ENCODE measurements around the gene IFT57. TPM values are rescaled to one million over a fixed set of nuclear protein-coding genes. Genes with fewer than 3 reads are reported as not detected.

Gene IFT57
- total RNA-seq, 1 donor from 2014 or later, result 90.5 TPM

DNA sequence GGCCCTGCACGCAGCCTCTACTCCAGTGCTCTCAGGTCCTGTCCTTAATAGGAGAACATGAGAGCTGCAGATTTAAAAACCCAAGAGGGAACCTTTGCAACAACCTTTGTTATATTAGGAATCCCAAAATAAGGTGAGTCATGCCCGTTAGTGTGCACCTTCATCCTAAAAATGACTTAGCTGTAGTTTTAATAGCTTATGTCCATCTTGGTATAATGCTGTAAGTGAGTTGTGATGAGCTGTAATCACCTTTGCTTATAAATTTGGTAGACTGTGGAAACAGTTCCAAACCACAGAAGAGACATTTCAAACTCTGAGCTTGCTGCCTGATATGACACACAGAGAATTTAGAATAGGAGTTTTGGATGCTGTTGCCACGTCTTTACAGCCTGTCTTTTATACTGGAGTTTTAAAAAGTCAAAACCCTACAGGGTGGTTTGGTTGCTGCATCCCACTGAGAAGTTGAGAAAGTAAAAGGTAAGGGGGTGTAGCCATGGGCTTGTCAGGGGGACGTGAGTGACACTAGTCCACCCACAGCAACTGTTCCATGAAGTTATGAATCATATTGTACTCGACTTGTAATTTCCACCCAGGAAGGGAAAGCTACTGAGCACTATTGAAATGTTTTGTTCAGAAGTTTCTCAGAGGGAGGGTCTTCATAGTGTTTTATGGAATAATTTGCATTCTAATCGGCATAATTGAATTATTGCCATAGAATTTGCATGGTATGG lies 104.0 kb downstream of the IFT57 start:
- Mint-ChIP-seq H3K4me1 (peaks cover 7% of the 10 kb centered on the region), H3K27me3 (ENCODE audit: insufficient read depth, low read depth) (peaks cover 2% of the 10 kb centered on the region), H3K9me3 (no peaks in the 10 kb centered on the region), H3K27ac (no peak overlapping the region), H3K4me3 (no peak overlapping the region), H3K36me3 (no peaks in the 10 kb centered on the region)
- no peak overlapping the region for H3K27ac ChIP-seq
- TF ChIP-seq, protein P1, sequence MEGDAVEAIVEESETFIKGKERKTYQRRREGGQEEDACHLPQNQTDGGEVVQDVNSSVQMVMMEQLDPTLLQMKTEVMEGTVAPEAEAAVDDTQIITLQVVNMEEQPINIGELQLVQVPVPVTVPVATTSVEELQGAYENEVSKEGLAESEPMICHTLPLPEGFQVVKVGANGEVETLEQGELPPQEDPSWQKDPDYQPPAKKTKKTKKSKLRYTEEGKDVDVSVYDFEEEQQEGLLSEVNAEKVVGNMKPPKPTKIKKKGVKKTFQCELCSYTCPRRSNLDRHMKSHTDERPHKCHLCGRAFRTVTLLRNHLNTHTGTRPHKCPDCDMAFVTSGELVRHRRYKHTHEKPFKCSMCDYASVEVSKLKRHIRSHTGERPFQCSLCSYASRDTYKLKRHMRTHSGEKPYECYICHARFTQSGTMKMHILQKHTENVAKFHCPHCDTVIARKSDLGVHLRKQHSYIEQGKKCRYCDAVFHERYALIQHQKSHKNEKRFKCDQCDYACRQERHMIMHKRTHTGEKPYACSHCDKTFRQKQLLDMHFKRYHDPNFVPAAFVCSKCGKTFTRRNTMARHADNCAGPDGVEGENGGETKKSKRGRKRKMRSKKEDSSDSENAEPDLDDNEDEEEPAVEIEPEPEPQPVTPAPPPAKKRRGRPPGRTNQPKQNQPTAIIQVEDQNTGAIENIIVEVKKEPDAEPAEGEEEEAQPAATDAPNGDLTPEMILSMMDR (IDR thresholded peaks at IDR 0.05), result no peak
- TF ChIP-seq EZH2phosphoT487 (IDR thresholded peaks at IDR 0.05) (no peak), EZH2 (IDR thresholded peaks at IDR 0.05) (no peak)
- DNase-seq (ENCODE audit: low spot score), result no peak
- H3K4me2 ChIP-seq, result no peak overlapping the region
- H2AFZ ChIP-seq (replicated peaks), result no peak overlapping the region
- no peaks in the 10 kb centered on the region for H3K79me2 ChIP-seq (ENCODE audit: low read depth)
- no peak overlapping the region for H3K4me3 ChIP-seq
- H3K27me3 ChIP-seq, result no peaks in the 10 kb centered on the region
- no peak overlapping the region for H3K9ac ChIP-seq
- no peaks in the 10 kb centered on the region for H4K20me1 ChIP-seq (ENCODE audit: low read depth)
- no peaks in the 10 kb centered on the region for H3K9me3 ChIP-seq (ENCODE audit: low read depth)
- peaks cover 11% of the 10 kb centered on the region for H3K4me1 ChIP-seq
- peaks cover 8% of the 10 kb centered on the region for H3F3A ChIP-seq (ENCODE audit: low read depth)
- H3K36me3 ChIP-seq, result no peaks in the 10 kb centered on the region

DNA sequence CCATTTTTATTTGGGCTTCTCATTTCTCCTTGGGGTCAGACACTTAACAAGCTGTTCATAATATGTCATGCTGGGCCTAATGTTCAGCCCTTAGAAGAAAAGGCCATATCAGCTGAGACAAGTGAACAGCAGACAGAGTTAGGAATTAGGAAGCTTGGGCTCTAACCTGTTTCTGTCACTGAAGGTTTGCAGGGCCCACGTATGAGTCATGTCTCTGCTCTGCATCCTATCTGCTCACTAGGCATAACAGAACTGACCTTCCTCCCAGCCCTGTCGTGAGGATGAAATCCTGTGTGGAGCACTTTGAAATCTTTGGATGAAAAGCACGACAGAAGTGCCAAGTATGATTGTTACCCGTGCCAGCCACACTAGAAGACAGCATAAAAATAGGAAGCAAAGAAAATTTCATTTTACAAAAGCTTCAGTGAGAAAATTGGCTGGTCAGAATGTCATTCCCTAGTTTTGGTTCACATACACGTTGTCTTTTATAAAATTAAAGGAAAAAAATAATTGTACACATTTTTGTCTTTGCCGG lies 104.9 kb downstream of the IFT57 start:
- peaks cover 2% of the 10 kb centered on the region for H3K27me3 Mint-ChIP-seq (ENCODE audit: insufficient read depth, low read depth)

DNA sequence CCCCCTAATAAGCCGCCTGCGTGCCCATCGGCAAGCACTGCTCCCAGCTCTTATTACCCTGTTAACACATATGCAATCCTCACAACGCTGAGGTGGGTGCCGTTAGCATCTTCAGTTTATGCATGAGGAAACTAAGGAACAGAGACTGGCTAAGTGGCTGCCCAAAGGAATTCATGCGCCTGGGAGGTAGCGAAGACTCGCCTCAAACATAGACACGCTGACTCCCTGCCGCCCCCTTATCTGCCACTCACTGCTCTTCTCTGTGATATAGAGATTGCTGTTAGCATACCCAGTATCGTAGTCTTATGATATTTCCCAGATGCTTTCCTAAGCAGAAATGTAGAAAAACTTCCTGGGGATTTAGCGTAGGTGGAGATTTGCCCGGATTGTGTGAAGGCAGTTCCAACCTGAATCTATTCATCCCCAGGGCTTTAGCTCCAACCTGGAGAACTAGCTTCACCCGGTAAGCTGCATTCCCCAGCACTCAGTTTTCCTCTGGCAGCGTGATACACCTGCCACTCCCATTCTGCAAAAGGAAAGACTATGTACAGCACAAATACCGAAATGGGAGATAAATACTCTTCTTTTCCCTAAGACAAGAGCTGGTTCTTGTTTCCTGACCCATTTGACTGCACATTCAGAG lies 107.7 kb downstream of the IFT57 start:
- Histone ChIP-seq H3K4me2 (no peak overlapping the region), H3K36me3 (no peaks in the 10 kb centered on the region), H3K27ac (no peak overlapping the region), H3K9me3 (ENCODE audit: low read depth) (no peaks in the 10 kb centered on the region), H3K4me3 (no peak overlapping the region), H3K27me3 (no peaks in the 10 kb centered on the region), H3K79me2 (ENCODE audit: low read depth) (no peaks in the 10 kb centered on the region), H3F3A (ENCODE audit: low read depth) (no peaks in the 10 kb centered on the region), H3K4me1 (no peaks in the 10 kb centered on the region), H3K9ac (no peak overlapping the region), H2AFZ (replicated peaks) (peak overlapping the region; percentile 48), H4K20me1 (ENCODE audit: low read depth) (no peaks in the 10 kb centered on the region)
- Mint-ChIP-seq H3K36me3 (no peaks in the 10 kb centered on the region), H3K9me3 (no peaks in the 10 kb centered on the region), H3K4me3 (no peak overlapping the region), H3K27ac (no peak overlapping the region), H3K4me1 (peaks cover 5% of the 10 kb centered on the region), H3K27me3 (ENCODE audit: insufficient read depth, low read depth) (no peaks in the 10 kb centered on the region)
- DNase-seq (ENCODE audit: low spot score), result no peak
- TF ChIP-seq, protein P1 (IDR thresholded peaks at IDR 0.05), result no peak
- TF ChIP-seq EZH2phosphoT487 (IDR thresholded peaks at IDR 0.05), result no peak
- no peak for TF ChIP-seq EZH2 (IDR thresholded peaks at IDR 0.05)

More for the DNA sequence above, 104.9 kb downstream of the IFT57 start:
- Mint-ChIP-seq H3K27ac (no peak overlapping the region), H3K36me3 (no peaks in the 10 kb centered on the region), H3K4me3 (no peak overlapping the region), H3K9me3 (no peaks in the 10 kb centered on the region), H3K4me1 (peaks cover 5% of the 10 kb centered on the region)
- H3K4me2 ChIP-seq, result no peak overlapping the region
- no peak overlapping the region for H2AFZ ChIP-seq (replicated peaks)
- no peak for DNase-seq (ENCODE audit: low spot score)
- H4K20me1 ChIP-seq (ENCODE audit: low read depth), result no peaks in the 10 kb centered on the region
- H3K4me3 ChIP-seq, result no peak overlapping the region
- H3K36me3 ChIP-seq, result no peaks in the 10 kb centered on the region
- TF ChIP-seq, protein P1 (IDR thresholded peaks at IDR 0.05), result no peak
- TF ChIP-seq EZH2phosphoT487 (IDR thresholded peaks at IDR 0.05) (no peak), EZH2 (IDR thresholded peaks at IDR 0.05) (no peak)
- no peaks in the 10 kb centered on the region for H3K9me3 ChIP-seq (ENCODE audit: low read depth)
- no peak overlapping the region for H3K27ac ChIP-seq
- peaks cover 4% of the 10 kb centered on the region for H3F3A ChIP-seq (ENCODE audit: low read depth)
- H3K4me1 ChIP-seq, result peaks cover 3% of the 10 kb centered on the region
- H3K27me3 ChIP-seq, result no peaks in the 10 kb centered on the region
- H3K79me2 ChIP-seq (ENCODE audit: low read depth), result no peaks in the 10 kb centered on the region
- H3K9ac ChIP-seq, result no peak overlapping the region
